ENCODE results near the gene SMC1B. TPM values are rescaled to one million over a fixed set of nuclear protein-coding genes. Genes with fewer than 3 reads are reported as not detected.
A peak's percentile ranks its signal among the peaks of the same experiment; 100 is the strongest.

SMC1B gene
- total and polyA plus RNA-seq, 10 donors = 0.06 to 0.12 (median 0.10) TPM; not detected in 7

- WGBS, 5 donors = 48 to 62% (median 55%) methylated on average over 5 of the region's 5 CpGs
- Histone ChIP-seq H3K36me3 (peaks cover 0 to 99% (median 64%) of the 10 kb centered on the region in 6 donors), H3K27me3 (replicated peaks in 1 of 7) (no peaks in the 10 kb centered on the region), H3K9me3 (no peaks in the 10 kb centered on the region), H3K27ac (no peak overlapping the region), H3K4me1 (peaks cover 0 to 38% (median 22%) of the 10 kb centered on the region in 6 donors), H3K4me3 (no peak overlapping the region)
- DNase-seq = no peak
- intact Hi-C loops (cut with DNase I; ENCODE audit: low total_unique reads) = no loop called here
- TF ChIP-seq POLR2AphosphoS5 (IDR thresholded peaks at IDR 0.05) (no peak), POLR2A (IDR thresholded peaks at IDR 0.05) (no peak), CTCF (IDR thresholded peaks at IDR 0.05 in 8 of 11, conservative IDR thresholded peaks at IDR 0.05 in 3 of 11) (no peak)
Observed at GRCh38 chr22:45334068-45334467, 79.3 kb downstream of the SMC1B start.

DNA sequence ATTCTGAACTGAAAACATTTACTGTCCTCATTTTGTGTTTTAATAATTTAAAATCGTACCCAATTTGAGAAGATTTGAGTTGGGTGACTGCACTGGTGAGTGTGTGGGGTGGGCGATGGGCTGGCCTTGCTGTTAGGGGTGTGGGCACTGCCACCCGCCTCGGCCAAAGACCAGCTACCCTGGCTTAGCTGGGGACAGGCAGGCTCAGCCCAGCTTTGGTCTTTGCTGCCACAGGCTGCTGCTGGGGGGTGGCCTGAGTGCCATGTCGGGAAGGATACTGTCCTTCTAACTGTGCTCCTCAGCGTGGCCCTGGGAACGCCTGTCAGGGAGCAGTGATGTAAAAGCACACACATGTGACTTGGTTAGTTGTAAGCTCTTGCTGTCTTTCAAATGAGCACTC is 81.4 kb downstream of the SMC1B start:
- intact Hi-C loops (cut with DNase I; ENCODE audit: low total_unique reads) = no loop called here
- Histone ChIP-seq H3K27me3 (replicated peaks in 1 of 7) (no peaks in the 10 kb centered on the region), H3K36me3 (peaks cover 0 to 99% (median 67%) of the 10 kb centered on the region in 6 donors), H3K9me3 (no peaks in the 10 kb centered on the region), H3K4me3 (no peak overlapping the region), H3K4me1 (peaks cover 0 to 37% (median 18%) of the 10 kb centered on the region in 6 donors), H3K27ac (no peak overlapping the region)
- WGBS, 5 donors = 95 to 98% (median 97%) methylated on average over 6 to 7 of the region's 7 CpGs
- DNase-seq = no peak
- TF ChIP-seq CTCF (IDR thresholded peaks at IDR 0.05 in 8 of 11, conservative IDR thresholded peaks at IDR 0.05 in 3 of 11) (no peak), POLR2A (IDR thresholded peaks at IDR 0.05) (no peak), POLR2AphosphoS5 (IDR thresholded peaks at IDR 0.05) (no peak)

DNA sequence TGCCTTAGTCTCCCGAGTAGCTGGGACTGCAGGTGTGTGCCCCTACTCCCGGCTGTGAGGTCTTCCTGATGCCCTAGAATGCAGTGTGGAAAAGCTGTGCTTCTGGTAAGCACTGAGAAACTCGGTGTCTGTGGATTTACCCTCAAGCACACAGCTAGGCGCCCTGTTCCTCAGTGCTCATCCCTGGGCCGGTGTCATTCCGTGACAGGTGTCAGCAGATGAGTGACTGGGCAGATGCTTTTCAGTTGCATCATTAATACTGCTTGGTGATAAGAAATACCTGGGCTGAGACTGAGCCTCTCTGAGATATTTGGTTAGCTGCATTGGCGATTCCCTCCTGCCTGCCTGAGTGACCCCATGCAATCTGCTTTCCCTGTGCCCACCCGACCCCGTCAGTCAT is 81.9 kb downstream of the SMC1B start:
- intact Hi-C loops (cut with DNase I; ENCODE audit: low total_unique reads) = no loop called here
- TF ChIP-seq POLR2A (IDR thresholded peaks at IDR 0.05) = no peak
- H3K4me3 ChIP-seq = no peak overlapping the region
- 90 to 97% (median 96%) methylated on average over 7 to 9 of the region's 9 CpGs for WGBS, 5 donors
- no peaks in the 10 kb centered on the region for H3K9me3 ChIP-seq
- H3K27me3 ChIP-seq (replicated peaks in 1 of 7) = no peaks in the 10 kb centered on the region
- H3K27ac ChIP-seq = no peak overlapping the region
- peaks cover 0 to 97% (median 64%) of the 10 kb centered on the region in 6 donors for H3K36me3 ChIP-seq
- no peak for DNase-seq
- peaks cover 0 to 32% (median 16%) of the 10 kb centered on the region in 6 donors for H3K4me1 ChIP-seq

GRCh38 chr22:45330548-45330947 is 82.9 kb downstream of the SMC1B start:
- WGBS, 5 donors = 92 to 97% (median 95%) methylated on average over 19 of the region's 19 CpGs
- no peaks in the 10 kb centered on the region for H3K9me3 ChIP-seq
- DNase-seq = no peak

More at GRCh38 chr22:45330548-45330947, 82.9 kb downstream of the SMC1B start:
- Histone ChIP-seq H3K4me1 (peaks cover 0 to 23% (median 8%) of the 10 kb centered on the region in 6 donors), H3K36me3 (peaks cover 0 to 96% (median 60%) of the 10 kb centered on the region in 6 donors), H3K4me3 (no peak overlapping the region), H3K27ac (no peak overlapping the region), H3K27me3 (replicated peaks in 1 of 7) (no peaks in the 10 kb centered on the region)
- intact Hi-C loops (cut with DNase I; ENCODE audit: low total_unique reads) = no loop called here
- TF ChIP-seq POLR2AphosphoS5 (IDR thresholded peaks at IDR 0.05) = peak in 1 of 3 donors; percentile 17
- TF ChIP-seq CTCF (IDR thresholded peaks at IDR 0.05 in 8 of 11, conservative IDR thresholded peaks at IDR 0.05 in 3 of 11) = no peak

All from spleen (tissue), 11 donors.